SK-N-SH (cell line): ENCODE data around the gene CENPO. TPM values are rescaled to one million over a fixed set of nuclear protein-coding genes. Genes with fewer than 3 reads are reported as not detected.

Source experiments
- CTCF ChIA-PET: fragments of 300-600, 350-600 bp; formaldehyde crosslinking; extraction: SDS; loops from one replicate; lab custom pipeline; 2021; lab: Yijun Ruan, JAX
- POLR2A ChIA-PET: fragments of 350-600 bp; sonication (Branson Sonifier 250); formaldehyde crosslinking; extraction: SDS; loops from one replicate; lab custom pipeline; 2020; ENCODE audit warnings: antibody characterized with exemption, inconsistent platforms; lab: Yijun Ruan, JAX
- DNase-seq: peaks from one replicate; pipeline ENCODE4 v3.0.0; 2012
- H2AFZ ChIP-seq: fragments of 200-600 bp; sonication (generic); 2 replicates; pipeline ENCODE4 v1.8.1; 2016; ENCODE audit warnings: antibody characterized with exemption, mild to moderate bottlenecking, low read depth
- H3F3A ChIP-seq: fragments of 200-600 bp; sonication (generic); replicated peaks from 2 replicates; pipeline ENCODE3; 2016; ENCODE audit warnings: antibody characterized with exemption, mild to moderate bottlenecking; ENCODE audit not compliant: insufficient read depth
- H3K27ac ChIP-seq, 2 experiments: fragments of 200-500 bp in 1 of 2; fragments of 200-600 bp in 1 of 2; sonication (Bioruptor generic) in 1 of 2; sonication (generic), shearing (Covaris generic) in 1 of 2; 2 replicates each; pipeline versions ENCODE4 v1.5.1 to v1.6.1; 2014 to 2016; ENCODE audit warnings: low read depth in 2 of 2, inconsistent platforms in 1 of 2, low read length in 1 of 2, mild to moderate bottlenecking in 1 of 2, mixed read lengths in 1 of 2
- H3K27me3 ChIP-seq: fragments of 200-600 bp; sonication (generic), shearing (Covaris generic); 2 replicates; pipeline ENCODE4 v1.6.1; 2016; ENCODE audit warnings: mixed run types; ENCODE audit not compliant: insufficient read depth
- H3K36me3 ChIP-seq, 2 experiments: fragments of 200-500 bp in 1 of 2; fragments of 200-600 bp in 1 of 2; sonication (Bioruptor generic) in 1 of 2; sonication (generic) in 1 of 2; replicated peaks in 1 of 2; 2 replicates each; pipeline versions ENCODE3 to v1.5.1; 2014 to 2016; ENCODE audit warnings: low read length in 1 of 2, mild to moderate bottlenecking in 1 of 2; ENCODE audit not compliant: insufficient read depth in 2 of 2, control insufficient read depth in 1 of 2
- H3K4me1 ChIP-seq, 2 experiments: fragments of 200-500 bp in 1 of 2; fragments of 200-600 bp in 1 of 2; sonication (Bioruptor generic) in 1 of 2; sonication (generic), shearing (Covaris generic) in 1 of 2; 2 replicates each; pipeline versions ENCODE4 v1.5.1 to v1.6.1; 2014 to 2016; ENCODE audit warnings: low read depth in 1 of 2, low read length in 1 of 2, mixed run types in 1 of 2; ENCODE audit not compliant: insufficient read depth in 2 of 2, control insufficient read depth in 1 of 2
- H3K4me2 ChIP-seq: fragments of 200-600 bp; sonication (generic), shearing (Covaris generic); 2 replicates; pipeline ENCODE4 v1.6.1; 2017; ENCODE audit warnings: mixed run types
- H3K4me3 ChIP-seq, 2 experiments: fragments of 200-500 bp in 1 of 2; fragments of 200-600 bp in 1 of 2; sonication (Bioruptor generic) in 1 of 2; sonication (generic), shearing (Covaris generic) in 1 of 2; 2 replicates each; pipeline versions ENCODE4 v1.5.1 to v1.8.1; 2014 to 2016; ENCODE audit warnings: low read depth in 2 of 2, inconsistent platforms in 1 of 2, low read length in 1 of 2, mild to moderate bottlenecking in 1 of 2, mixed read lengths in 1 of 2, moderate library complexity in 1 of 2
- H3K79me2 ChIP-seq: fragments of 200-600 bp; sonication (generic); 2 replicates; pipeline ENCODE4 v1.8.1; 2017; ENCODE audit warnings: mild to moderate bottlenecking; ENCODE audit not compliant: insufficient read depth
- H3K9ac ChIP-seq: fragments of 200-600 bp; sonication (generic); 2 replicates; pipeline ENCODE4 v1.6.1; 2017; ENCODE audit warnings: mixed run types
- H3K9me2 ChIP-seq: fragments of 200-600 bp; sonication (generic); 2 replicates; pipeline ENCODE4 v1.6.1; 2017; ENCODE audit warnings: mixed run types
- H3K9me3 ChIP-seq: fragments of 200-600 bp; sonication (generic); 2 replicates; pipeline ENCODE4 v1.6.1; 2017; ENCODE audit warnings: mixed run types, mild to moderate bottlenecking, moderate library complexity
- H4K20me1 ChIP-seq: fragments of 200-600 bp; sonication (generic); 2 replicates; pipeline ENCODE4 v1.6.1; 2017; ENCODE audit warnings: mild to moderate bottlenecking, mixed run types; ENCODE audit not compliant: insufficient read depth
- ELF1 ChIP-seq: IDR thresholded peaks from 2 replicates; pipeline ENCODE4 v1.4.0; 2012
- EP300 ChIP-seq, 2 experiments: IDR thresholded peaks; 2 replicates each; pipeline versions ENCODE4 v1.4.0 to v1.6.1; 2012; ENCODE audit warnings: borderline replicate concordance in 1 of 2, low read depth in 1 of 2, low read length in 1 of 2
- EZH2phosphoT487 ChIP-seq: fragments of 200-600 bp; sonication (generic); IDR thresholded peaks from 2 replicates; pipeline ENCODE4 v1.6.1; 2017; ENCODE audit warnings: low read depth, mixed run types, mild to moderate bottlenecking, antibody characterized with exemption, moderate library complexity, borderline replicate concordance
- FOXJ3 ChIP-seq: sonication (generic); formaldehyde crosslinking; IDR thresholded peaks from 2 replicates; pipeline ENCODE4 v1.5.1; 2020; ENCODE audit warnings: mild to moderate bottlenecking, missing genetic modification reagents
- GABPA ChIP-seq: IDR thresholded peaks from 2 replicates; pipeline ENCODE4 v1.4.0; 2012; ENCODE audit warnings: low read depth, mild to moderate bottlenecking
- GATA2 ChIP-seq: sonication (generic); formaldehyde crosslinking; IDR thresholded peaks from 2 replicates; pipeline ENCODE4 v1.5.0; 2020; ENCODE audit warnings: mild to moderate bottlenecking, missing genetic modification reagents
- MEF2A ChIP-seq: IDR thresholded peaks from 2 replicates; pipeline ENCODE4 v1.4.0; 2012; ENCODE audit warnings: low read depth, borderline replicate concordance
- MXI1 ChIP-seq: IDR thresholded peaks from 2 replicates; pipeline ENCODE4 v1.6.1; 2012; ENCODE audit warnings: mild to moderate bottlenecking, low read depth, low read length, improper control_type of control experiment
- NRF1 ChIP-seq: IDR thresholded peaks from 2 replicates; pipeline ENCODE4 v1.6.1; 2012; ENCODE audit warnings: low read depth, mild to moderate bottlenecking, low read length
- RAD21 ChIP-seq: IDR thresholded peaks from 2 replicates; pipeline ENCODE4 v1.6.1; 2012; ENCODE audit warnings: mild to moderate bottlenecking, low read length
- RXRA ChIP-seq: IDR thresholded peaks from 2 replicates; pipeline ENCODE4 v1.4.0; 2012; ENCODE audit warnings: low read depth, mild to moderate bottlenecking, borderline replicate concordance
- SIN3A ChIP-seq: IDR thresholded peaks from 2 replicates; pipeline ENCODE4 v1.6.1; 2012; ENCODE audit warnings: low read depth, mild to moderate bottlenecking, low read length, moderate library complexity, borderline replicate concordance
- TAF1 ChIP-seq: IDR thresholded peaks from 2 replicates; pipeline ENCODE4 v1.6.1; 2012; ENCODE audit warnings: low read depth, mild to moderate bottlenecking, low read length, moderate library complexity, borderline replicate concordance
- WGBS: methylation state at CpG from one replicate; pipeline ENCODE4 v1.1.6; 2017; ENCODE audit warnings: low lambda C conversion rate; 5-methylcytosine and 5-hydroxymethylcytosine counted together
- polyA plus RNA-seq, 3 experiments: library from polyadenylated mRNA; depleted of rRNA; stranded (reverse); fragments of >200 nt; gene quantifications; 2 replicates each; pipeline ENCODE4 v1.2.3, GENCODE V29; 2012
- TF ChIP-seq, protein P1 (sequence below): IDR thresholded peaks from 2 replicates; pipeline ENCODE4 v1.4.0; 2012; ENCODE audit warnings: low read depth, borderline replicate concordance
- TF ChIP-seq, protein P2 (sequence below): IDR thresholded peaks from 2 replicates; pipeline ENCODE4 v1.4.0; 2012; ENCODE audit warnings: low read depth, borderline replicate concordance
- TF ChIP-seq, protein P3 (sequence below): IDR thresholded peaks from 2 replicates; pipeline ENCODE4 v1.4.0; 2012; ENCODE audit warnings: low read depth
- TF ChIP-seq, protein P4 (sequence below): fragments of 200-600 bp; sonication (generic); IDR thresholded peaks from 2 replicates; pipeline ENCODE4 v1.6.1; 2017; ENCODE audit warnings: antibody characterized with exemption, mild to moderate bottlenecking, moderate library complexity
- TF ChIP-seq, protein P5 (sequence below): fragments of 150-350 bp; IDR thresholded peaks from 2 replicates; pipeline ENCODE4 v1.6.1; 2016; ENCODE audit warnings: mild to moderate bottlenecking, low read depth, low read length

The CENPO gene
- polyA plus RNA-seq, 1 of the 3 experiments (the other 2 are of a cell fraction), result 18.3 TPM

DNA sequence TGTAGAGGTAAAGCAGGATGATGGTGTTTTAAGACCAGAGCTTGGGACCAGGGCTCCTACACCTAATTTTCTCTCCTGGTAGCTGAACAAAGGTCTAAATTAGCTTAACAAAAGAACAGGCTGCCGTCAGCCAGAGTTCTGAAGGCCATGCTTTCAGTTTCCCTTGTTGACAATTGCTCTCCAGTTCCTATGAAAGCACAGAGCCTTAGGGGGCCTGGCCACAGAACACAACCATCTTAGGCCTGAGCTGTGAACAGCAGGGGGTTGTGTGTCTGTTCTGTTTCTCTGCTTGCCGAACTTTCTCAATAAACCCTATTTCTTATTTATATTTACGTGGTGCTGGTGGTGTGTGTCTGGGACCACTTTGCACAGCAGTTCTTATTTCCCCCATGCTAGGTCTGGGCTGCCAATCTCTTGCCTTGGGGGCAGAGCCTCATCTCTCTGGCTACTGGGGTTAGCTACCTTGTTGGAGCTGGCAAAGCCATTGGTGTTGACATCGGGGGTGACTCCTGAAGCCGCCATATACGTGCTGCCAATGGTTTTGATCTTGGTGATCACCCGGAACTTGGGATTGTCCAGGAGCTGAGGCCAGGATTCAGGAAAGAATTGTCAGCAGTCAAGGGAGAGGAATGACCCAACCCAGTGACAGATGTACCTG, 29.0 kb downstream of the CENPO start:
- CTCF ChIA-PET, result interaction anchor here (1.2 to 16.7 kb wide), 3 partner anchors 33 to 413 kb away, joined by 4 to 269 read pairs (median 4); no protein-coding TSS in a partner anchor
- Histone ChIP-seq H3K4me3 (no peak overlapping the region), H3K9ac (no peak overlapping the region), H3F3A (peaks cover 9% of the 10 kb centered on the region), H2AFZ (no peak overlapping the region), H4K20me1 (no peaks in the 10 kb centered on the region), H3K4me1 (peaks cover 7 to 15% of the 10 kb centered on the region in 2 experiments; a peak in 2 of 4 replicates), H3K4me2 (no peak overlapping the region), H3K9me3 (no peaks in the 10 kb centered on the region), H3K27ac (no peak overlapping the region), H3K79me2 (no peaks in the 10 kb centered on the region), H3K36me3 (peaks cover 35 to 55% of the 10 kb centered on the region in 2 experiments), H3K9me2 (no peaks in the 10 kb centered on the region), H3K27me3 (no peaks in the 10 kb centered on the region)
- 88% methylated on average over 7 of the region's 7 CpGs for WGBS
- POLR2A ChIA-PET, result interaction anchor here (1.3 kb wide), 1 partner anchor 387 kb away, joined by 3 read pairs; no protein-coding TSS in a partner anchor
- TF ChIP-seq NRF1, result no peak
- TF ChIP-seq, protein P1, sequence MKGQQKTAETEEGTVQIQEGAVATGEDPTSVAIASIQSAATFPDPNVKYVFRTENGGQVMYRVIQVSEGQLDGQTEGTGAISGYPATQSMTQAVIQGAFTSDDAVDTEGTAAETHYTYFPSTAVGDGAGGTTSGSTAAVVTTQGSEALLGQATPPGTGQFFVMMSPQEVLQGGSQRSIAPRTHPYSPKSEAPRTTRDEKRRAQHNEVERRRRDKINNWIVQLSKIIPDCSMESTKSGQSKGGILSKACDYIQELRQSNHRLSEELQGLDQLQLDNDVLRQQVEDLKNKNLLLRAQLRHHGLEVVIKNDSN, result no peak
- TF ChIP-seq MEF2A, result no peak
- TF ChIP-seq, protein P2, sequence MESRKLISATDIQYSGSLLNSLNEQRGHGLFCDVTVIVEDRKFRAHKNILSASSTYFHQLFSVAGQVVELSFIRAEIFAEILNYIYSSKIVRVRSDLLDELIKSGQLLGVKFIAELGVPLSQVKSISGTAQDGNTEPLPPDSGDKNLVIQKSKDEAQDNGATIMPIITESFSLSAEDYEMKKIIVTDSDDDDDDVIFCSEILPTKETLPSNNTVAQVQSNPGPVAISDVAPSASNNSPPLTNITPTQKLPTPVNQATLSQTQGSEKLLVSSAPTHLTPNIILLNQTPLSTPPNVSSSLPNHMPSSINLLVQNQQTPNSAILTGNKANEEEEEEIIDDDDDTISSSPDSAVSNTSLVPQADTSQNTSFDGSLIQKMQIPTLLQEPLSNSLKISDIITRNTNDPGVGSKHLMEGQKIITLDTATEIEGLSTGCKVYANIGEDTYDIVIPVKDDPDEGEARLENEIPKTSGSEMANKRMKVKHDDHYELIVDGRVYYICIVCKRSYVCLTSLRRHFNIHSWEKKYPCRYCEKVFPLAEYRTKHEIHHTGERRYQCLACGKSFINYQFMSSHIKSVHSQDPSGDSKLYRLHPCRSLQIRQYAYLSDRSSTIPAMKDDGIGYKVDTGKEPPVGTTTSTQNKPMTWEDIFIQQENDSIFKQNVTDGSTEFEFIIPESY, result no peak
- no peak for TF ChIP-seq EZH2phosphoT487
- TF ChIP-seq EP300 (IDR thresholded peaks at IDR 0.05; ENCODE audit: borderline replicate concordance in 1 of 2, low read depth in 1 of 2, low read length in 1 of 2), result no peak
- TF ChIP-seq ELF1, result no peak
- no peak for TF ChIP-seq GATA2 (CRISPR knock-in tag)
- TF ChIP-seq TAF1, result no peak
- no peak for TF ChIP-seq FOXJ3 (CRISPR knock-in tag)
- DNase-seq, result no peak

DNA sequence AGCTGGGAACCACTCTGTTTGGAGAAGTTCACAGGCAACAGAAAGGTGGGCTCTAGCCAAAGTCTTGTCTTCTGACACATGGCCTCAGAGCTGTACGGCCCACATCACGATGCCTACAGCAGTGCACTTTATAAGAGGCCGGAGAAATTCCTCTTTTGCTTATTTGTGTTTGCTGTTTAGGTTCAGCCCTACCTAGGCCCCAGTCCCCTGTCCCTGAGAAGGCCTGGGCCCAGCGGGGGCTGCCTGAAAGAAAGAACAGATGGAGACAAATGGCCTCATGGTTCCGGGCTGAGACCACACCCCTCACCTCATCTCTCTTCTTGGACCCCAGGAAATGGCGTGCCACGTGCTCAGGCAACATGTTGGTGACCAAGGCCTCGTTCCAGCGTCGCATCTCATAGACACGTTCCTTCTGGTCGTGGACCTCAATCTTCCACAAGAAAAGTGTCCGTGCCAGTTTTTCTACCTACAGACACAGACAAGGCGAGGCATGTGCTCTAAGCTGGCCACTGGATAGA, 30.9 kb downstream of the CENPO start:
- no peak overlapping the region for H3K27ac ChIP-seq
- no peaks in the 10 kb centered on the region for H3K79me2 ChIP-seq
- H3K4me1 ChIP-seq, result peaks cover 7 to 11% of the 10 kb centered on the region in 2 experiments; a peak in 1 of 4 replicates
- no peaks in the 10 kb centered on the region for H3K9me2 ChIP-seq
- peak; percentile 20 for DNase-seq
- no peak overlapping the region for H3K4me3 ChIP-seq
- no peak overlapping the region for H3K4me2 ChIP-seq
- peaks cover 12% of the 10 kb centered on the region for H3F3A ChIP-seq
- no peaks in the 10 kb centered on the region for H3K9me3 ChIP-seq
- H4K20me1 ChIP-seq, result no peaks in the 10 kb centered on the region
- H3K36me3 ChIP-seq, result peaks cover 18 to 36% of the 10 kb centered on the region in 2 experiments
- 98% methylated on average over 14 of the region's 14 CpGs for WGBS
- ChIA-PET POLR2A (no interaction called here), CTCF (interaction anchor here (0.8 to 16.7 kb wide), 8 partner anchors 10 to 415 kb away, joined by 3 to 269 read pairs (median 4); no protein-coding TSS in a partner anchor)
- H2AFZ ChIP-seq, result no peak overlapping the region
- H3K27me3 ChIP-seq, result no peaks in the 10 kb centered on the region
- no peak overlapping the region for H3K9ac ChIP-seq
- TF ChIP-seq, protein P3, sequence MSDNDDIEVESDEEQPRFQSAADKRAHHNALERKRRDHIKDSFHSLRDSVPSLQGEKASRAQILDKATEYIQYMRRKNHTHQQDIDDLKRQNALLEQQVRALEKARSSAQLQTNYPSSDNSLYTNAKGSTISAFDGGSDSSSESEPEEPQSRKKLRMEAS, result no peak
- TF ChIP-seq, protein P4, sequence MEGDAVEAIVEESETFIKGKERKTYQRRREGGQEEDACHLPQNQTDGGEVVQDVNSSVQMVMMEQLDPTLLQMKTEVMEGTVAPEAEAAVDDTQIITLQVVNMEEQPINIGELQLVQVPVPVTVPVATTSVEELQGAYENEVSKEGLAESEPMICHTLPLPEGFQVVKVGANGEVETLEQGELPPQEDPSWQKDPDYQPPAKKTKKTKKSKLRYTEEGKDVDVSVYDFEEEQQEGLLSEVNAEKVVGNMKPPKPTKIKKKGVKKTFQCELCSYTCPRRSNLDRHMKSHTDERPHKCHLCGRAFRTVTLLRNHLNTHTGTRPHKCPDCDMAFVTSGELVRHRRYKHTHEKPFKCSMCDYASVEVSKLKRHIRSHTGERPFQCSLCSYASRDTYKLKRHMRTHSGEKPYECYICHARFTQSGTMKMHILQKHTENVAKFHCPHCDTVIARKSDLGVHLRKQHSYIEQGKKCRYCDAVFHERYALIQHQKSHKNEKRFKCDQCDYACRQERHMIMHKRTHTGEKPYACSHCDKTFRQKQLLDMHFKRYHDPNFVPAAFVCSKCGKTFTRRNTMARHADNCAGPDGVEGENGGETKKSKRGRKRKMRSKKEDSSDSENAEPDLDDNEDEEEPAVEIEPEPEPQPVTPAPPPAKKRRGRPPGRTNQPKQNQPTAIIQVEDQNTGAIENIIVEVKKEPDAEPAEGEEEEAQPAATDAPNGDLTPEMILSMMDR, result no peak
- no peak for TF ChIP-seq RXRA
- TF ChIP-seq RAD21, result no peak
- TF ChIP-seq MXI1, result no peak
- TF ChIP-seq GABPA, result no peak
- TF ChIP-seq GATA2 (CRISPR knock-in tag), result no peak
- no peak for TF ChIP-seq SIN3A
- no peak for TF ChIP-seq FOXJ3 (CRISPR knock-in tag)
- no peak for TF ChIP-seq TAF1
- TF ChIP-seq, protein P5, sequence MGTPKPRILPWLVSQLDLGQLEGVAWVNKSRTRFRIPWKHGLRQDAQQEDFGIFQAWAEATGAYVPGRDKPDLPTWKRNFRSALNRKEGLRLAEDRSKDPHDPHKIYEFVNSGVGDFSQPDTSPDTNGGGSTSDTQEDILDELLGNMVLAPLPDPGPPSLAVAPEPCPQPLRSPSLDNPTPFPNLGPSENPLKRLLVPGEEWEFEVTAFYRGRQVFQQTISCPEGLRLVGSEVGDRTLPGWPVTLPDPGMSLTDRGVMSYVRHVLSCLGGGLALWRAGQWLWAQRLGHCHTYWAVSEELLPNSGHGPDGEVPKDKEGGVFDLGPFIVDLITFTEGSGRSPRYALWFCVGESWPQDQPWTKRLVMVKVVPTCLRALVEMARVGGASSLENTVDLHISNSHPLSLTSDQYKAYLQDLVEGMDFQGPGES, result no peak
- no peak for TF ChIP-seq MEF2A
- TF ChIP-seq, protein P1, result no peak
